Panc1 (cell line): ENCODE data around the gene MBOAT7. TPM values are rescaled to one million over a fixed set of nuclear protein-coding genes. Genes with fewer than 3 reads are reported as not detected.

ENCODE experiments used
- ATAC-seq: fragments of 200-7000 bp; cut with Tn5 transposase; 2 replicates; pipeline ENCODE4 v1.9.1; 2020; ENCODE audit warnings: mild to moderate bottlenecking, moderate library complexity
- BruUV-seq: library from RNA; stranded (reverse); fragments of 400-500 nt; replicated peaks from 2 replicates; lab custom pipeline; 2021; lab: Mats Ljungman, UMichigan
- CTCF ChIA-PET: fragments of 300-600 bp; sonication (Branson Sonifier 250); formaldehyde crosslinking; loops from one replicate; lab custom pipeline; 2022; ENCODE audit warnings: antibody characterized with exemption; lab: Charles Lee
- POLR2A ChIA-PET: fragments of 300-600 bp; sonication (Branson Sonifier 250); formaldehyde crosslinking; loops from one replicate; lab custom pipeline; 2022; ENCODE audit warnings: antibody characterized with exemption; lab: Charles Lee
- DNase-seq: peaks from one replicate; pipeline ENCODE4 v3.0.0-alpha.2; 2010; ENCODE audit warnings: low read depth, low spot score
- H3K27ac ChIP-seq: 2 replicates; pipeline ENCODE4 v1.5.1; 2011; ENCODE audit warnings: mild to moderate bottlenecking, low read length, inconsistent platforms
- H3K27me3 ChIP-seq: fragments of 200-500 bp; sonication (Bioruptor generic); 2 replicates; pipeline ENCODE4 v1.6.0; 2014; ENCODE audit warnings: low read length, inconsistent platforms; ENCODE audit not compliant: control insufficient read depth, insufficient read depth
- H3K36me3 ChIP-seq: fragments of 200-500 bp; sonication (Bioruptor generic); 2 replicates; pipeline ENCODE4 v1.5.1; 2014; ENCODE audit warnings: inconsistent platforms, mild to moderate bottlenecking, low read length, moderate library complexity; ENCODE audit not compliant: control insufficient read depth, insufficient read depth
- H3K4me1 ChIP-seq: 2 replicates; pipeline ENCODE4 v1.5.1; 2011; ENCODE audit warnings: inconsistent platforms, mild to moderate bottlenecking, low read length, moderate library complexity; ENCODE audit not compliant: control insufficient read depth, insufficient read depth
- H3K4me3 ChIP-seq, 2 experiments: 2 replicates each; pipeline ENCODE4 v1.5.1; 2011 to 2012; ENCODE audit warnings: low read depth in 2 of 2, low read length in 2 of 2, mild to moderate bottlenecking in 2 of 2, inconsistent platforms in 1 of 2, moderate library complexity in 1 of 2
- H3K9me3 ChIP-seq: fragments of 200-500 bp; sonication (Bioruptor generic); 2 replicates; pipeline ENCODE4 v1.5.1; 2014; ENCODE audit warnings: low read depth, mild to moderate bottlenecking, inconsistent platforms, low read length, moderate library complexity; ENCODE audit not compliant: control insufficient read depth, insufficient read depth
- POLR2AphosphoS5 ChIP-seq: IDR thresholded peaks from 2 replicates; pipeline ENCODE4 v1.6.1; 2012; ENCODE audit warnings: mild to moderate bottlenecking, low read depth, low read length, moderate library complexity
- SIN3A ChIP-seq: IDR thresholded peaks from 2 replicates; pipeline ENCODE4 v1.6.1; 2012; ENCODE audit warnings: low read depth, mild to moderate bottlenecking, low read length, moderate library complexity, borderline replicate concordance; ENCODE audit not compliant: insufficient read depth
- TCF7L2 ChIP-seq: IDR thresholded peaks from 2 replicates; pipeline ENCODE4 v1.6.1; 2011; ENCODE audit warnings: mild to moderate bottlenecking, low read depth, low read length, inconsistent platforms
- in situ Hi-C: cut with HindIII; loops from 2 replicates; pipeline ENCODE4 v1.10.0; 2016; ENCODE audit warnings: low sequenced_read_pairs, low pct_unique_long_range_greater_than_20kb
- intact Hi-C: fragments of 100-400 bp; cut with micrococcal nuclease; formaldehyde crosslinking; loops from one replicate; pipeline ENCODE4 v1.10.0; 2022; ENCODE audit not compliant: unreplicated experiment
- total RNA-seq: library from RNA; stranded (reverse); gene quantifications from one replicate; pipeline ENCODE4 v1.2.1, GENCODE V29; 2021; ENCODE audit not compliant: unreplicated experiment
- TF ChIP-seq, protein P1 (sequence below), 2 experiments: IDR thresholded peaks; 2 replicates each; pipeline ENCODE4 v1.6.1; 2011 to 2012; ENCODE audit warnings: low read depth in 2 of 2, control low read depth in 1 of 2, low read length in 1 of 2, mild to moderate bottlenecking in 1 of 2, moderate library complexity in 1 of 2; ENCODE audit not compliant: insufficient read depth in 1 of 2
- TF ChIP-seq, protein P2 (sequence below): fragments of 450-650 bp; IDR thresholded peaks from 2 replicates; pipeline ENCODE4 v1.5.1; 2017; ENCODE audit warnings: mild to moderate bottlenecking

Gene MBOAT7
- total RNA-seq, 1 experiment from 2014 or later, result 264 TPM

DNA sequence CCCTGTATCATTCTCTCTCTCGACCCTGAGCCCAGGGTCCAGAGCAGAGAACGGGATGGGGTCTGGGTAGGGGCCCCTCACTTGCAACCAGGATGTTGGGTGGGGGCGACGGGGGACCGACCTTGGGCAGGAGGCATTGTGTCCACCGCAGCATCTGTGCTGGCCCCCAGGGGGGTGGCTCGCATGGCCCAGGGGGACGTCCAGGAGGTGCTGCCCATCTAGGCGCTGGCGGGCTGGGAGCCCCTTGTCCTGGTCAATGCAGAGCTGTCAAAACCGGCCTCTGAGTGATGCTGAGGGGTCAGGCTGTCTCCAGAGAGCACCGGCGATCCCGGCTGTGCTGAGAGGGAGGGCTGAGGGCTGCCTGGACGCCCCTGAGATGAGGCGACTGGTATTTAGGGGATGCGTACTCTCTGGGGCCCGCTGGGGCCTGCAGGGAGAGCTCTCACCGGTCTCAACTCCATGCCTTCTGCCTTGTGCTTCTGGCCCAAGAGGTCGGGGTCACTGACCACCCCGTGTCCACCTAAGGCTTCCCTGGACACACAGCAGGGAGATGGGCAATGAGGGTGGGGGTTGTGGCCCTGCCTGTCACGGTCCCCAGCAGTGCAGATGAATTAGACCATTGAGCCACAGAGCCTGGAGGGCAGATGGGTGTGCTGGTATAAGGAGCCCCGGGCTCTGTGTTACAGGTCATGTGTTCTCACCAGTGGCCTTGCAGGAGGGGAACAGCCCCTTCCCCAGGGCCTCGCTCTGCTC lies 19.9 kb upstream of the MBOAT7 start:
- ATAC-seq (peak; percentile 65), DNase-seq (no peak)
- intact Hi-C loops, result no loop called here
- no peak for TF ChIP-seq TCF7L2
- TF ChIP-seq SIN3A, result peak; percentile 42; the same call in 1 of the 2 replicates
- no peak; the same call in 1 of the 2 replicates for TF ChIP-seq POLR2AphosphoS5
- TF ChIP-seq, protein P1, sequence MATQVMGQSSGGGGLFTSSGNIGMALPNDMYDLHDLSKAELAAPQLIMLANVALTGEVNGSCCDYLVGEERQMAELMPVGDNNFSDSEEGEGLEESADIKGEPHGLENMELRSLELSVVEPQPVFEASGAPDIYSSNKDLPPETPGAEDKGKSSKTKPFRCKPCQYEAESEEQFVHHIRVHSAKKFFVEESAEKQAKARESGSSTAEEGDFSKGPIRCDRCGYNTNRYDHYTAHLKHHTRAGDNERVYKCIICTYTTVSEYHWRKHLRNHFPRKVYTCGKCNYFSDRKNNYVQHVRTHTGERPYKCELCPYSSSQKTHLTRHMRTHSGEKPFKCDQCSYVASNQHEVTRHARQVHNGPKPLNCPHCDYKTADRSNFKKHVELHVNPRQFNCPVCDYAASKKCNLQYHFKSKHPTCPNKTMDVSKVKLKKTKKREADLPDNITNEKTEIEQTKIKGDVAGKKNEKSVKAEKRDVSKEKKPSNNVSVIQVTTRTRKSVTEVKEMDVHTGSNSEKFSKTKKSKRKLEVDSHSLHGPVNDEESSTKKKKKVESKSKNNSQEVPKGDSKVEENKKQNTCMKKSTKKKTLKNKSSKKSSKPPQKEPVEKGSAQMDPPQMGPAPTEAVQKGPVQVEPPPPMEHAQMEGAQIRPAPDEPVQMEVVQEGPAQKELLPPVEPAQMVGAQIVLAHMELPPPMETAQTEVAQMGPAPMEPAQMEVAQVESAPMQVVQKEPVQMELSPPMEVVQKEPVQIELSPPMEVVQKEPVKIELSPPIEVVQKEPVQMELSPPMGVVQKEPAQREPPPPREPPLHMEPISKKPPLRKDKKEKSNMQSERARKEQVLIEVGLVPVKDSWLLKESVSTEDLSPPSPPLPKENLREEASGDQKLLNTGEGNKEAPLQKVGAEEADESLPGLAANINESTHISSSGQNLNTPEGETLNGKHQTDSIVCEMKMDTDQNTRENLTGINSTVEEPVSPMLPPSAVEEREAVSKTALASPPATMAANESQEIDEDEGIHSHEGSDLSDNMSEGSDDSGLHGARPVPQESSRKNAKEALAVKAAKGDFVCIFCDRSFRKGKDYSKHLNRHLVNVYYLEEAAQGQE (IDR thresholded peaks at IDR 0.05; ENCODE audit: insufficient read depth in 1 of 2, low read depth in 2 of 2, low read length in 1 of 2), result no peak
- TF ChIP-seq, protein P2, sequence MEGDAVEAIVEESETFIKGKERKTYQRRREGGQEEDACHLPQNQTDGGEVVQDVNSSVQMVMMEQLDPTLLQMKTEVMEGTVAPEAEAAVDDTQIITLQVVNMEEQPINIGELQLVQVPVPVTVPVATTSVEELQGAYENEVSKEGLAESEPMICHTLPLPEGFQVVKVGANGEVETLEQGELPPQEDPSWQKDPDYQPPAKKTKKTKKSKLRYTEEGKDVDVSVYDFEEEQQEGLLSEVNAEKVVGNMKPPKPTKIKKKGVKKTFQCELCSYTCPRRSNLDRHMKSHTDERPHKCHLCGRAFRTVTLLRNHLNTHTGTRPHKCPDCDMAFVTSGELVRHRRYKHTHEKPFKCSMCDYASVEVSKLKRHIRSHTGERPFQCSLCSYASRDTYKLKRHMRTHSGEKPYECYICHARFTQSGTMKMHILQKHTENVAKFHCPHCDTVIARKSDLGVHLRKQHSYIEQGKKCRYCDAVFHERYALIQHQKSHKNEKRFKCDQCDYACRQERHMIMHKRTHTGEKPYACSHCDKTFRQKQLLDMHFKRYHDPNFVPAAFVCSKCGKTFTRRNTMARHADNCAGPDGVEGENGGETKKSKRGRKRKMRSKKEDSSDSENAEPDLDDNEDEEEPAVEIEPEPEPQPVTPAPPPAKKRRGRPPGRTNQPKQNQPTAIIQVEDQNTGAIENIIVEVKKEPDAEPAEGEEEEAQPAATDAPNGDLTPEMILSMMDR, result no peak
- H3K4me3 ChIP-seq, result 0 out of 4 replicates have a peak overlapping the region, but pooled peaks of 1 of the 2 experiments have one; percentile 5
- CTCF ChIA-PET, result no interaction called here
- H3K27me3 ChIP-seq, result no peaks in the 10 kb centered on the region
- H3K36me3 ChIP-seq, result peaks cover 19% of the 10 kb centered on the region
- BruUV-seq, result no TSS peak
- POLR2A ChIA-PET, result interaction anchor here (1.1 kb wide), 1 partner anchor 8 kb away, joined by 3 read pairs; no protein-coding TSS in a partner anchor
- peaks cover 68% of the 10 kb centered on the region for H3K4me1 ChIP-seq
- in situ Hi-C loops, result no loop called here
- H3K9me3 ChIP-seq, result no peaks in the 10 kb centered on the region
- peak overlapping the region; percentile 64 for H3K27ac ChIP-seq

DNA sequence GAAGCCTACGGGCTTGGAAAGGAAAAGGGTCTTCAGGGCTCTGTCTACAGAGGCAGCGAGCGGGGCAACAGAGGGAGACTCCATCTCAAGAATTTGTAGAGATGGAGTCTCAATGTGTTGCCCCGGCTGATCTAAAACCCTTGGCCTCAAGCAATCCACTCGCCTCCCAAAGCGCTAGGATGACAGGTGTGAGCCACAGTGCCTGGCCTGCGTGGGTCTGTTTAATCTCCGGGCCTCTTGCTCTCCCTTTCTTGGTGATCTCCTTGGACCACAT lies 19.3 kb upstream of the MBOAT7 start:
- peak; percentile 32 for ATAC-seq
- H3K4me3 ChIP-seq, result no peak overlapping the region
- DNase-seq, result no peak
- CTCF ChIA-PET, result no interaction called here
- H3K4me1 ChIP-seq, result peaks cover 72% of the 10 kb centered on the region
- no TSS peak for BruUV-seq
- H3K27me3 ChIP-seq, result no peaks in the 10 kb centered on the region
- TF ChIP-seq TCF7L2 (no peak), SIN3A (no peak), POLR2AphosphoS5 (peak; percentile 52)
- TF ChIP-seq, protein P2, result no peak
- TF ChIP-seq, protein P1 (IDR thresholded peaks at IDR 0.05; ENCODE audit: insufficient read depth in 1 of 2, low read depth in 2 of 2, low read length in 1 of 2), result no peak
- H3K27ac ChIP-seq, result peak overlapping the region; percentile 64; the same call in 1 of the 2 replicates
- POLR2A ChIA-PET, result no interaction called here
- H3K9me3 ChIP-seq, result no peaks in the 10 kb centered on the region
- H3K36me3 ChIP-seq, result peaks cover 21% of the 10 kb centered on the region
- intact Hi-C loops, result no loop called here
- in situ Hi-C loops, result no loop called here
